ENCODE results near the gene GPR32. TPM values are rescaled to one million over a fixed set of nuclear protein-coding genes. Genes with fewer than 3 reads are reported as not detected.
"Not testable (repeated sequence)": the region's sequence is repeated elsewhere in the genome, so short reads cannot be mapped to it uniquely, and the experiment has no call there.

Gene GPR32
- polyA plus RNA-seq, 4 donors, result not detected

DNA sequence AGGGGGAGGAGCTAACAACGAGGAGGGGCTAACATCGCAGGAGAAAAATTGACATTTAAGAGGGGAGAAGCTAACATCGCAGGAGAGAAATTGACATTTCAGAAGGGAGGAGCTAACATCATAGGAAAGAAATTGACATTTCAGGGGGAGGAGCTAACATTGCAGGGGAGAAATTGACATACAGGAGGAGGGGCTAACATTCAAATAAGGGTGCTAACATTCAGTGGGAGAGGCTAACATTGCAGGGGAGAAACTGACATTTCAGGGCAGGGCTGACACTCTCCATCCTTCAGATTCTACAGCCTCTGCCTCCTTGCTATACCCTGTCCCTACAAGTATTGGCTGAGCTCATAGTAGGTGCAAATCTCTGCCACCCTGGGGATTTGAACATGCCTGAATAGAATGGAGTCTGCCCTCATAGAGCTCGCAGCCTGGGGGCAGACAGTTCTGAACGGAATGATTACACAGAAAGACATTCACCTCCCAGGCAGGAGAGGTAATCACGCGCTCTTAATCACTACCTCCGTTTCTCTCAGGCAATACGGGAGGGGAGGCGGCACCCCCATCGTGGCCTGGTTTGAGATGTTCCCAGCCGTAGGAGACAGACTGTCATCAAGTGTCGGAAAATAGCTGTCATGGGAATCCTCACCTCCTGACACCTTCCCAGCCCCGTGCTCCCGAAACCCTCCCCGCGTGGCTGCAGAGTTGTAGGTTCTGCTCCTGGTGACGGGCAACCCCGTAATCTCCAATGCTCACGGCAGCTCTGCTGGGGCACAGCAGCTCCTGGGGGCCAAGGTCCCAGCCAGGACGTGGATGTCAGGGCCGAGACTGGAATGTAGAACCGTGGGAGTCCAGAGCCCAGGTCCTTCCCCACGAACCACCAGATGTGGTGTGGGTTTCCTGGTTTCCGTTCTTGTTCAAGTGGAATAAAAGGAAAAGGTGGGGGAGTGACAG is 9.5 kb downstream of the GPR32 start:
- no peak for DNase-seq (ENCODE audit: low read depth in 4 of 4, low spot score in 3 of 4)

DNA sequence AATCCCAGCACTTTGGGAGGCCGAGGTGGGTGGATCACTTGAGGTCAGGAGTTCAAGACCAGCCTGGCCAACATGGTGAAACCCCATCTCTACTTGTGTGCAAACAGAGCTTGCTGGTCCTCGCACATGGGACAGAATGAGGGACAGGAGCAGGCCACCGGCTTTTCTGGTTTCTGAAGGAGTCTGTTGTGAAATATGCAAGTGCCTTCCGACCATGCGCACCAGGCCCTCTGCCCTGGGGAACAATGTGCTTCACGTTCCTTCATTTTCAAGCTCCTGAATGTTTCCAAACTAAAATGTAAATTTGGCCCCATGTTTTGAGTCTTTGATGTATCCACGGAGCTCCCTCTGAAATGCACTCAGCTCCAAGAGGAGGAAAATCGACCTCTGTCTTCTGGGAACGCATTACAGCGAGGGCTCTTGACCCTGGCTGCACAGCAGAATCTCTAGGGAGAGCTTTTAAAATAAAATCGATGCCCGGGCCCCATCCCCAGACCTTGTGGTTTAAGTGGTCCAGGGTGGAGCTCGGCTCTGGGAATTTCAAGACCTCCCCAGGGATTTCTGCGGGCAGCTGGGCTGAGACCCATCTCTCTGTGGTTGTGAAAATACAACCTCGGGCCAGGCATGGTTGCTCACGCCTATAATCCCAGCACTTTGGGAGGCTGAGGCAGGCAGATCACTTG is 10.6 kb downstream of the GPR32 start:
- DNase-seq (ENCODE audit: low read depth in 4 of 4, low spot score in 3 of 4), result no peak

DNA sequence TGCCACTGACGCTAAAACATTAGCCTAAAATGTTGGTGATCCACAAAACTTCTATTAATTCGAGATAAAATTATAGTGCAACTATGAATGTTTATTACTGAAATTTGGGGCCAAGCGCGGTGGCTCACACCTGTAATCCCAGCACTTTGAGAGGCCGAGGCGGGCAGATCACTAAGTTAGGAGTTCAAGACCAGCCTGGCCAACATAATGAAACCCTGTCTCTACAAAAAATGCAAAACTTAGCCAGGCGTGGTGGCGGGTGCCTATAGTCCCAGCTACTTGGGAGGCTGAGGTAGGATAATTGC is 13.5 kb downstream of the GPR32 start:
- not testable (repeated sequence) for DNase-seq (ENCODE audit: low read depth in 4 of 4, low spot score in 3 of 4)

DNA sequence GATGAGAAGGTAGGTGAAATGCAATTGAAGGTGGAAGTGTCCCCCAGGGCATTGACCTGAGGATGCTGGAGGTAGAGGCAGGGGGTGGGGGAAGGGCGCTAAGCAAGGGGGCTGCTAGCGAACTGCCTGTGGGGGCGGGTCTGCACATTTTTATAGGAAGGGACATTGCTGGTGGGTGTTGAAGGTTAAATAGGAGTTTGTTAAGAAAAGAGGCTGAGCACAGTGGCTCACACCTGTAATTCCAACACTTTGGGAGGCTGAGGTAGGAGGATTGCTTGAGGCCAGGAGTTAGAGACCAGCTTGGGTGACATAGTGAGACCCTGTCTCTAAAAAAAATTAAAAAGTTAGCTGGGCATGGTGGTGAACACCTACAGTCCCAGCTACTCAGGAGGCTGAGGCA is 14.4 kb downstream of the GPR32 start:
- no peak for DNase-seq (ENCODE audit: low read depth in 4 of 4, low spot score in 3 of 4)

DNA sequence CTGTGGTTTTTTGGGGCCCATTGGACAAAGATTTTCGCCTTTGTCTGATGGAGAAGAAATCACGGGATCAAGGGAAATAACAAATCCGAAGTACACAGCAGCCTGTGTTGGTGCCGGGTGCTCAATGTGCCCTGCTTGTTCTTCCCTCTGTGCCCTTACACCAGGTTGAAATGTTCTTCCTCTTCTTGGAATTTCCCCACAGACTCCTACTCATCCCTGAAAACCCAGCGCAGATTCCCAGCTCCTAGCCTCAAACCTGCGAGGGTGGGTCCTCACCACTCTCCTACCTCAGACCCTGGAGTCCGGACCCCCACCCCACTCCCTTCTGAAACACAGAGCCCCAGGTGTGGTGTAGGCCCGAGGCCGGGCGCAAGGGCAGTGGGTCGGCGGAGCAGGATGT is 15.1 kb downstream of the GPR32 start:
- DNase-seq (ENCODE audit: low read depth in 4 of 4, low spot score in 3 of 4), result no peak

DNA sequence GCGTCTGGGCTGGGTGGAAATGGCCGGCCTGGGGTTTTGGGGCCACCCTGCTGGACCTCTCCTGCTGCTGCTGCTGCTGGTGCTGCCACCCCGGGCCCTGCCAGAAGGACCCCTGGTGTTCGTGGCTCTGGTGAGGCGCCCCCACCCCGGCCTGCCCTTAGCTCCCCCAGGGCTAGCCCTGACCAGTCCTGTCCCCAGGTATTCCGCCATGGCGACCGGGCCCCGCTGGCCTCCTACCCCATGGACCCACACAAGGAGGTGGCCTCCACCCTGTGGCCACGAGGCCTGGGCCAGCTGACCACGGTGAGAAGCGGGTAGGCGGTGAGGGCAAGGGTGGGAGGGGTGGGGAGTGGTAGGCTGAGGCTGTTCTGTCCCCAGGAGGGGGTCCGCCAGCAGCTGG is 20.1 kb downstream of the GPR32 start, which contains the start of gene ACP4:
ACP4 (plus strand) TSS at position 20 of the 400 bp plus-strand sequence; CDS start at position 20, 0 bp downstream.
- DNase-seq (ENCODE audit: low read depth in 4 of 4, low spot score in 3 of 4), result no peak

DNA sequence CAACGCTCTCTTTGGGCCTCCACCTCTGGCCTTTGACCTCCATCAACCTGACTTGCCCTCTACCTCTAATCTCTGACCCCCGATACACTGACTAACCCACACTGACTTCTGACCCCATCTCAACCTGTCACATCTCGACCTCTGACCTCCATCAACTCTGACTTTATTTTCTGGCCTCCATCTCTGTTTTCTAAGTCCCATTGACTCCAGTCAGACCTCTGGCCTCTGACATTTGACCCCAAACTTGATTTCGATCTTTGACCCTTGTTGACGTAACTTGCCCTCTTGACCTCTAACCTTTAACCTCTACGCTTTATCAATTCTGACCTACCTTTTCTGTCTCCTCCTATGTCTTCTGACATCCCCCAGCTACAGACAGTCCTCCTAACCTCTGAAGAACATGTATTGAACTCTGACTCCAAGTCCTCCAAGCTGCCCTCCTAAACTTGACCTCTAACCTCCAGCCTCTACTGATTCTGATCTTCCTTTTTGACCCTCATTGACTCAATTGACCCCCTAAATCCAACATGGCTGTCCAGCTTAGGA is 20.7 kb downstream of the GPR32 start:
- DNase-seq (ENCODE audit: low read depth in 4 of 4, low spot score in 3 of 4), result no peak

DNA sequence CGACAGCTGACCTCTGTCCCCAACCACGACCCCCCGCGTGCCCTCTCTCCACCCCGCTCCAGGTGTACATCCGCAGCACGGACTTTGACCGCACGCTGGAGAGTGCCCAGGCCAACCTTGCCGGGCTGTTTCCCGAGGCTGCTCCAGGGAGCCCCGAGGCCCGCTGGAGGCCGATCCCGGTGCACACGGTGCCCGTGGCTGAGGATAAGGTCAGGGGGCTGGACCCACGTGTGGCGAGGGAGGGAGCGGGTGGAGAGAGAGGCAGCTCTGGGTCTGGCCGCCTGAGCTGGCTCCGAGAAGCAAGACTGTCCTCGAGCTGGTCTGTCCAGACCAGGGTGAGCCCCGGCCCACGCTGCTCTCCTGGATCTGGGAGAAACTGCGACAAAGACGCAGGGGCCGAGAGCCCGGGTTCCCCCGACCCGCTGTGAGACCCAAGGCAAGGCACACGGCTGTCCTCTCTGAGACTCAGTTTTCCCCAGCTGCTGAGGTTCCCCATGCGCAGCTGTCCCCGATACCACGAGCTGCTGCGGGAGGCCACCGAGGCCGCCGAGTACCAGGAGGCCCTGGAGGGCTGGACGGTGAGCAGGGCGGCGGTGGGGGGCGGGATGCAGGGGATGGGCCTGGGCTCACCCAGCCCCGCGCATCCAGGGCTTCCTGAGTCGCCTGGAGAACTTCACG is 21.5 kb downstream of the GPR32 start:
- no peak for DNase-seq (ENCODE audit: low read depth in 4 of 4, low spot score in 3 of 4)

DNA sequence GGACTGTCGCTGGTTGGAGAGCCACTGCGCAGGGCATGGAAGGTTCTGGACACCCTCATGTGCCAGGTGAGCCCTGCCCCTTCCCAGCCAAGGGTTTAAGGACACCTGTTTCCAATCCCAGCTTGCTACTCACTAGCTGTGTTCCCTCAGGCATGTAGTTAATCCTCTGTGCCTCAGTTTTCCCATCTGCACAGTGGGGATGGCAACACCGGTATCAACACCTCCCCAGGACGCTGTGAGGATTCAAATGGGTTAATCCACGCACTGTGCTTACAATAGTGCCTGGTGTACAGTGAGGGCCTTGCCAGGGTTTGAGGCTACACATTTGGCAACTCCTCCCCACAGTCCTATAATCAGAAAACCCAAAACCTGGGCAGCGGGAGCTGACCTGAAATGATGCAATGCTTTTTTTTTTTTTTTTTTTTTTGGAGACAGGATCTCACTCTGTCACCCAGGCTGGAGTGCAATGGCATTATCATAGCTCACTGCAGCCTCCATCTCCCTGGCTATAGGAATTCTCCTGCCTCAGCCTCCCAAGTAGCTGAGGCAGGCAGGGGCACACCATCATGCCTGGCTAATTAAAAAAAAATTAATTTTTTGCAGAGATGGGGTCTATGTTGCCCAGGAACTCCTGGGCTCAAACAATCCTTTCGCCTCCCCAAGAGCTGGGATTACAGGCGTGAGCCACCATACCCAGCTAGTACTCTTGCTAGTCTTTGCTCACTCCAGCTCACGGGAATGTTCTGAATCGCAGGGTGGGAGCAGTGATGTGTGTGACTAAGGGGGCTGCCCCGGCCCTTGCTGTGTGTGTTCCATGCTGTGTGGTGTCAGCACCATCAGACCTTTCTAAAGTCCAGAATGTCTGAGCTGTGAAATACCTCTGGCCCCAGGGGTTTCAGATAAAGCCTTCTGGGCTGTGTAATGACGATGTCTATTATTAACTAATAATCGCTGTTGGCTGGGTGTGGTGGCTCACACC is 22.3 kb downstream of the GPR32 start:
- no peak for DNase-seq (ENCODE audit: low read depth in 4 of 4, low spot score in 3 of 4)

DNA sequence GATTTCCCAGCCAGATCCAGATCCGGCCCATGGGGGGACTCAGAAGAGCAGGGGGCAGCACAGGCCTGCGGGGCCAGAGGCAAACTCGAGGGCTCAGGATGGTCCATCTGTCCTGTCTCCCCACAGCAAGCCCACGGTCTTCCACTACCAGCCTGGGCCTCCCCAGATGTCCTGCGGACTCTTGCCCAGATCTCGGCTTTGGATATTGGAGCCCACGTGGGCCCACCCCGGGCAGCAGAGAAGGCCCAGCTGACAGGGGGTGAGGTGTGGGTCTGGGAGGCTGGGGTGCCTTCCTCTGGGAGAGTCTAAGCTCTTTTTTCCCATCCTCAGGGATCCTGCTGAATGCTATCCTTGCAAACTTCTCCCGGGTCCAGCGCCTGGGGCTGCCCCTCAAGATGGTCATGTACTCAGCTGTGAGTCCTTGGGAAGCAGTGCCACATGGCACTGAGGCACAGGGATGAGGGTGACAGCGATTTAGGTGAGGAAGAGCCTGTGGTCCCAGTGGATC is 23.3 kb downstream of the GPR32 start:
- DNase-seq (ENCODE audit: low read depth in 4 of 4, low spot score in 3 of 4), result no peak

DNA sequence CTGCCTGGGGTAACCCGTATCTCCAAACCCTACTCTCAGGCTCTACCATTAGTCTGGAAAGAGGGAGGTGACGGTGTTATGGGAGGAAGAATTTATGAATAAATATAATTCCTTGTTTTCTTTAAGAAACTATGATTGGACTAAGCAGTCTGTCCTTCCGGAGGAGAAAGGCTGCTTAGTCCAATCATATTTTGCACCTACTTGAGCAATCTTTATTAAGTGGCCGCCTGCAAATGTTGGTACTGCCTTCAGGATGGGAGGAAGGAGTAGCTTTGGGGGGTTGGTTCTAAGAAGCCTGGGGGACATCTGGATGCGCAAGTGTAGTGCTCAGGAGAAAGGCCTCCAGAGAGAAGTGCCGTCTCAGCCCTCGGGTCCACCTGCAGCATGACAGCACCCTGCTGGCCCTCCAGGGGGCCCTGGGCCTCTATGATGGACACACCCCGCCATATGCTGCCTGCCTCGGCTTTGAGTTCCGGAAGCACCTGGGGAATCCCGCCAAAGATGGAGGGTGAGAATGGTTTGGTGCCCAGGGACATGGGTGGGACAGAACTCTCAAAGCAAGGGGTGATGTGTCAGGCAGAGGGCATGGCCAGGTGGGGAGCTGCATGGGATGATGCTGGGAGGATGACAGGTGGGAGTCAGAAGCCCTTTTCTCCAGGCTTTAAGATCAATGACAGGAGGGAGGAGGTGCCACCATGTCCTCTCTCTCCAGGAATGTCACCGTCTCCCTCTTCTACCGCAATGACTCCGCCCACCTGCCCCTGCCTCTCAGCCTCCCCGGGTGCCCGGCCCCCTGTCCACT is 24.0 kb downstream of the GPR32 start:
- DNase-seq (ENCODE audit: low read depth in 4 of 4, low spot score in 3 of 4), result no peak

DNA sequence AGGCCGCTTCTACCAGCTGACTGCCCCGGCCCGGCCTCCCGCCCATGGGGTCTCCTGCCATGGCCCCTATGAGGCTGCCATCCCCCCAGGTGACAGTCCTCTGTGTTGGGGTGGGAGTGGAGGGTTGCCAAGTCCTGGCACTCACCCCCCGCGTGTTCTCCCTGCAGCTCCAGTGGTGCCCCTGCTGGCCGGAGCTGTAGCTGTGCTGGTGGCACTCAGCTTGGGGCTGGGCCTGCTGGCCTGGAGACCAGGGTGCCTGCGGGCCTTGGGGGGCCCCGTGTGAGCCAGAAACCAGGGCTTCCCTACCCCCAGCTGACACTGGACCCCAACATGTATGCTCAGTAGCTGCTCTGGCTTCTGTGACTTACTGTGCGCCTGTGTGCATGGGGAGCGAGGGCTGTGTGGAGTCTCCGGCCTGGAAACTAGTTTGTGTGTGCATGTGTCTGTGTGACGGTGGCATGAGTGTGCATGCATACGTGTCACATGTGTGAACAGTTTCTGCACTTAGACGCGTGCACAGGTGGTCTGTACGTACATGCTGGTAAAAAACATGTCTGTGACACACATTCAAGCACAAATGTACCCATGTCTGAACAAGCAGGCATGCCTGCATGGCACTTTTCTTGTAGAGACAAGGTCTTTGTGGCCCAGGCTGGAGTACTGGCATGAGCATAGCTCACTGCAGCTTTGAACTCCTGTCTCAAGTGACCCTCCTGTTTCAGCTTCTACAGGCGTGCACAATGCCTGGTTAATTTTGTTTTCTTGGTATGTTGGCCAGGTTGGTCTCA is 24.8 kb downstream of the GPR32 start:
- no peak for DNase-seq (ENCODE audit: low read depth in 4 of 4, low spot score in 3 of 4)

DNA sequence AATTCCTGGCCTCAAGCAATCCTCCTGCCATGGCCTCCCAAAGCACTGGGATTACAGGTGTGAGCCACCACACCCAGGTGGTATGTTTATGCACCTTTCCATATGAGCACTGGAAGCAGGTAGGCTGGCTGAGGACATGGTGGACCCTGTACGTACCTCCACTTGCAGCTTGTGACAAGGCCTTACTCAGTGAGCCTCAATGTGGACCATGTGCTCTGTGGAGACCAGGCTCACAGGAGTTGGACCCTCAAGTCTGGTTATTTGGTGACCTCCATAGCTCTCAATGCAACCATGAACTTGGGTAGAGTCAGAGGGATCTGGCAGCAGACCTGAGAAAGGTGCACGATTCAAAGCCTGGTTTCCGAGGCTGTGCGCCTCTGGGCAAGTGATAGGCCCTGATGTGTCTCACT is 25.4 kb downstream of the GPR32 start:
- no peak for DNase-seq (ENCODE audit: low read depth in 4 of 4, low spot score in 3 of 4)

DNA sequence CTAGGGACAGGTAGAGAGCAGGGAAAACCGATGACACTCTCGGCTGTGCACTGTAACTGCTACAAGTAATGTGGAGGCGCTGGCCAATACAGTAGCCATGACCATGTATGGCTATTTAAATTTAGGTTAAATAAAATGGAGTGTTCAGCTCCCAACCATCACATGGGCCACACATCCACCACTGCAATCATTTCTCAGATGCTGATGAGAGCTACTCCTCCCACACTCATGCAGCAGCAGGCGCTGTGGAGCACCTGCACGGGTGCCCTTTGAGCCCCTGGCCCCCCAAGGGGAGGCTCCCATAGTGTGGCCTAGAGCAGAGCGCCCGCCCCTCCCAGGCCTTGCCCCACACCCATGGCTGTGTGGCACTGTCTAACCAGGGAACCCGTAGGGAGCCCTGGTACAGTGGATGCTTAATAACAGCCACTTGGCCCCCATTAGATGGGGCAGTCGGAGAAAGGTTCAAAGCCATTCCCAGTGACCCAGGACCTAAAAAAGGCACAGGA is 25.9 kb downstream of the GPR32 start:
- no peak for DNase-seq (ENCODE audit: low read depth in 4 of 4, low spot score in 3 of 4)

DNA sequence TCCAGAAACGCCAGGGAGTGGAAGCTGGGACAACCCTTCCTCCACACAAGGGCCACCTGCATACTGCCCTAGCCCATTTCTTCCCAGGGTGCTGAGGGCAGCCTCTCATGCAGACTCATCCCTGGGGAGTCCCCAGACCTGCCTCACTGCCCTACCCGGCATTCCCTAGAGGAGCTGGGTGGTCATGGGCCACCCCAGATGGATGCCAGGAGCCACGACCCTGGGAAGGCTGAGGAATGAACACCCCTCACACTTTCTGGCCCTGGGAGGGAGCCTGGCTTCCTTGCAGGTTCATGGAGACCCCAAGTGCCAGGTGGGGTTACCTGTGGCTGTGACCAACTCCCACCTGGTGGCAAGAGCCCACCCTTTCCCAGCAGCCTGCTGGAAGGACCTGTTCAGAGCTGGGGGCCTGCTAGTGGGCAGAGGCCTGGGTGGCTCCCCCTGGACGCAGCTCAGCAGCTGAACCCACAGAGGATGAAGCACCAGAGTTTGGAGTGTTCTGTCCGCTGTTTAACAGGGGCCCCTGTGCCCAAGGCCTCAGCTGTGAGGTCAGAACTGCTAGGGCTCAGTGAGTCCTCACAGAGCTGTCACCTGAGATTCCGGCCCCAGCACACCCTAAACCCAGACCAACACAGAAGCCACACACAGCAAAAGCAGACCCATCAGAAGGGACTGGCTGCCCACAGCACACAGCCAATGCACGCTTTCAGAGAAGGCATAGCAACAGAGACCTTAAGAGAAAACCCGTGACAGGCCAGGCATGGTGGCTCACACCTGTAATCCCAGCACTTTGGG is 26.6 kb downstream of the GPR32 start:
- DNase-seq (ENCODE audit: low read depth in 4 of 4, low spot score in 3 of 4), result no peak

DNA sequence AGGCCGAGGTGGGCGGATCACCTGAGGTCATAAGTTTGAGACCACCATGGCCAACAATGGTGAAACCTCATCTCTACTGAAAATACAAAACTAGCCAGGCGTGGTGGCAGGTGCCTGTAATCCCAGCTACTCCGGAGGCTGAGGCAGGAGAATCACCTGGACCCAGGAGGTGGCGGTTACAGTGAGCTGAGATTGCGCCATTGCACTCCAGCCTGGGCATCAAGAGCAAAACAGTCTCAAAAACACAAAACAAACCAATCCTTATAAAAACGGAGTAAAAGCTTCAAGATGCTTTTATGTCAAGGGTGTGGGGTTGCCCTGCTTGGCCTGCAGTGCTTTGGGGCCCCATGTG is 27.1 kb downstream of the GPR32 start:
- no peak for DNase-seq (ENCODE audit: low read depth in 4 of 4, low spot score in 3 of 4)
